ENCODE measurements around the gene IL3.

IL3 gene

GRCh38 chr5:132074772-132075718, 14.6 kb downstream of the IL3 start:
- no peak overlapping the region for H3K27ac Mint-ChIP-seq
- H3K4me3 Mint-ChIP-seq = peak overlapping the region in 1 of 2 donors; percentile 5
- no peaks in the 10 kb centered on the region for H3K9me3 Mint-ChIP-seq
- peaks cover 15 to 48% of the 10 kb centered on the region in 2 donors for H3K4me1 Mint-ChIP-seq (ENCODE audit: low read depth in 2 of 2)
- ATAC-seq (replicated peaks) (peak; percentile 52), DNase-seq (no peak)
- no peaks in the 10 kb centered on the region for H3K36me3 Mint-ChIP-seq (ENCODE audit: insufficient read depth)
- H3K27me3 Mint-ChIP-seq = no peaks in the 10 kb centered on the region

GRCh38 chr5:132075719-132076077, 15.2 kb downstream of the IL3 start:
- no peaks in the 10 kb centered on the region for H3K9me3 Mint-ChIP-seq
- DNase-seq = no peak
- no peak for ATAC-seq (replicated peaks)
- H3K4me3 Mint-ChIP-seq = peak overlapping the region in 1 of 2 donors; percentile 5
- no peaks in the 10 kb centered on the region for H3K36me3 Mint-ChIP-seq (ENCODE audit: insufficient read depth)
- no peaks in the 10 kb centered on the region for H3K27me3 Mint-ChIP-seq
- peaks cover 15 to 51% of the 10 kb centered on the region in 2 donors for H3K4me1 Mint-ChIP-seq (ENCODE audit: low read depth in 2 of 2)
- no peak overlapping the region for H3K27ac Mint-ChIP-seq

GRCh38 chr5:132076202-132076830, 15.9 kb downstream of the IL3 start:
- ATAC-seq (replicated peaks) (peak; percentile 64), DNase-seq (no peak)
- Mint-ChIP-seq H3K36me3 (ENCODE audit: insufficient read depth) (no peaks in the 10 kb centered on the region), H3K27ac (peak overlapping the region in 1 of 2 donors; percentile 70), H3K9me3 (no peaks in the 10 kb centered on the region), H3K27me3 (no peaks in the 10 kb centered on the region), H3K4me1 (ENCODE audit: low read depth in 2 of 2) (peaks cover 9 to 50% of the 10 kb centered on the region in 2 donors), H3K4me3 (no peak overlapping the region)

DNA sequence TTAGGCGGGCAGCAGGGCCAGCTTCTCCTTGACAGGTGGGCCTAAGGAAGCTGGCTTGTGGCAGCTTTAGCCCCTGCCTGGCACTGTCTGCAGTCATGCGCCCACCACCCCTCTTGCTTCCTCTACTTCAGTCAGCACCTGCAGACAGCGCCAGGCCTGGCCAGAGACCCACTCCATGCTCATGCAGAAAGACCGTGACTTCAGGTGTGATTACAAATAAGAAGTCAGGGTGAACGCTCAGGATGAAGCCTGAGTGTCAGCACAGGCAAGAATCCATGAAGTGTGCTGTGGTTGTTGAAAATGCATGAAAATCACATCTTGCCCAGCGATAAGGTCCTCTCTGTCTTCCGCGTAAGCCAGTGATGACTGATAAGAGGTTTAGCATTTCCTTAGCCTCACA, 16.5 kb downstream of the IL3 start:
- no peak for ATAC-seq (replicated peaks)
- H3K4me3 Mint-ChIP-seq = peak overlapping the region in 1 of 2 donors; percentile 26
- no peaks in the 10 kb centered on the region for H3K27me3 Mint-ChIP-seq
- H3K36me3 Mint-ChIP-seq (ENCODE audit: insufficient read depth) = no peaks in the 10 kb centered on the region
- H3K9me3 Mint-ChIP-seq = no peaks in the 10 kb centered on the region
- peaks cover 8 to 47% of the 10 kb centered on the region in 2 donors for H3K4me1 Mint-ChIP-seq (ENCODE audit: low read depth in 2 of 2)
- peak overlapping the region in 1 of 2 donors; percentile 70 for H3K27ac Mint-ChIP-seq
- no peak for DNase-seq

- H3K27ac Mint-ChIP-seq = no peak overlapping the region
- DNase-seq = no peak
- no peak overlapping the region for H3K4me3 Mint-ChIP-seq
- peaks cover 10 to 39% of the 10 kb centered on the region in 2 donors for H3K4me1 Mint-ChIP-seq (ENCODE audit: low read depth in 2 of 2)
- no peaks in the 10 kb centered on the region for H3K27me3 Mint-ChIP-seq
- ATAC-seq (replicated peaks) = no peak
- no peaks in the 10 kb centered on the region for H3K36me3 Mint-ChIP-seq (ENCODE audit: insufficient read depth)
- H3K9me3 Mint-ChIP-seq = no peaks in the 10 kb centered on the region
Observed at GRCh38 chr5:132079081-132079480, 18.6 kb downstream of the IL3 start.

DNA sequence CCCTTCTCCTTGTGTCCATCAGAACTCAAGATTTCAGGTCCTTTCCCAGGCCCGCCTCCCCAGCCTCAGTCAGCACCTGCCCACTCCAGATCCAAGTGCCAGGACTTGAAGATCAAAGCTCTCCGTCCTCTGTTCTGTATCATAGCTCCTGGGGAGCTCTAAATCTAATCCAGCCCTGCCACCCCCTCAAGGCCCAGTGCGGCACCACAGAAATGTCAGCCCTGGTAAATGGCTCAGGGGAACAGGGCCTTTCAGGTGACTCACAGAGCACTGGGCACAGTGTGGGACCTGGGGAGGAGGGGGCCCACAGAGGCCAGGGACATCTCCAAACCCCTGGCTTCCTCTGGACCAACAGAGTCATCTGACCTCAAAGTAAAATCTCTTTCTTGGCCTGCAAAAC, 19.2 kb downstream of the IL3 start:
- peaks cover 10 to 39% of the 10 kb centered on the region in 2 donors for H3K4me1 Mint-ChIP-seq (ENCODE audit: low read depth in 2 of 2)
- H3K27ac Mint-ChIP-seq = no peak overlapping the region
- DNase-seq = no peak

GRCh38 chr5:132080595-132080994, 20.1 kb downstream of the IL3 start:
- no peak overlapping the region for H3K27ac Mint-ChIP-seq
- H3K4me1 Mint-ChIP-seq (ENCODE audit: low read depth in 2 of 2) = peaks cover 18 to 38% of the 10 kb centered on the region in 2 donors

More for the DNA sequence above, 19.2 kb downstream of the IL3 start:
- Mint-ChIP-seq H3K9me3 (no peaks in the 10 kb centered on the region), H3K36me3 (ENCODE audit: insufficient read depth) (no peaks in the 10 kb centered on the region), H3K27me3 (no peaks in the 10 kb centered on the region), H3K4me3 (no peak overlapping the region)
- no peak for ATAC-seq (replicated peaks)

GRCh38 chr5:132081458-132081857, 21.0 kb downstream of the IL3 start:
- Mint-ChIP-seq H3K9me3 (no peaks in the 10 kb centered on the region), H3K4me1 (ENCODE audit: low read depth in 2 of 2) (peaks cover 20 to 34% of the 10 kb centered on the region in 2 donors), H3K4me3 (no peak overlapping the region), H3K27ac (no peak overlapping the region), H3K27me3 (no peaks in the 10 kb centered on the region), H3K36me3 (ENCODE audit: insufficient read depth) (no peaks in the 10 kb centered on the region)
- DNase-seq (no peak), ATAC-seq (replicated peaks) (no peak)

More at GRCh38 chr5:132080595-132080994, 20.1 kb downstream of the IL3 start:
- DNase-seq (no peak), ATAC-seq (replicated peaks) (no peak)
- Mint-ChIP-seq H3K4me3 (no peak overlapping the region), H3K36me3 (ENCODE audit: insufficient read depth) (no peaks in the 10 kb centered on the region), H3K27me3 (no peaks in the 10 kb centered on the region), H3K9me3 (no peaks in the 10 kb centered on the region)

DNA sequence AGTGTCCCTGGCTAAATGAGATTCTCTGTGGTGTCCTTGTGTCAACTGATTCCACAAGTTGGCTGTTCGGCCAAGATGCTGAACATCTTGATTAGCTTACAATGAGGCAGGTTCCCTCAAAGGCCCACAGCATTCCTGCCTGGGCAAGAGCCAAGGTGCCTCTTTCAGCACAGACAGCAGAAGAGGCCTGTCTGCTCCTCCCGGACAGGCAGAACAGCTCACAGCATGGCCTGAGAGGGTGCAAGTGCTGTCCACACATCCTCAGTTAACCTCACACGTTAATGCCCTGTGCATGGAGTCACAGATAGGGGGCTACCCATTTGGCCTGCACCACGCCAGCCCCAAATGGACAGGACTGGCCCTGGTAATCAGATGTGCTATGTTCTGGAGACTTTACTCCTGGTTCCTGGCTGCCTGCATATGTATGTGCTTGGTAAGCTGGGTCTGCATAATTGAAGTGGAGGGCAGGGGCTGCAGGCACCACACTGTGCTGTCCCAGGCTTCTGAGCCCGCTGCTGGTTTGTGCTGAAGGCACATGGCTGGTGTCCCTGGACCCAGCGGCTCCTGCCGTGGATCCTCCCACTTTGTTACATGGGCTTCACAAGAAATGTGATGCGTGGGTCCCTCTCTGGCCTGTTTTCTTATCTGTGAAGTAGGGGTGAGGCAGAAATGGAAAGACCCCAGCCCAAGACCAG, 22.0 kb downstream of the IL3 start:
- no peaks in the 10 kb centered on the region for H3K36me3 Mint-ChIP-seq (ENCODE audit: insufficient read depth)
- no peaks in the 10 kb centered on the region for H3K27me3 Mint-ChIP-seq
- H3K27ac Mint-ChIP-seq = peak overlapping the region; percentile 1 to 26
- H3K4me1 Mint-ChIP-seq (ENCODE audit: low read depth in 2 of 2) = peaks cover 16 to 28% of the 10 kb centered on the region in 2 donors
- DNase-seq = no peak
- ATAC-seq (replicated peaks) = no peak
- no peak overlapping the region for H3K4me3 Mint-ChIP-seq
- H3K9me3 Mint-ChIP-seq = no peaks in the 10 kb centered on the region

DNA sequence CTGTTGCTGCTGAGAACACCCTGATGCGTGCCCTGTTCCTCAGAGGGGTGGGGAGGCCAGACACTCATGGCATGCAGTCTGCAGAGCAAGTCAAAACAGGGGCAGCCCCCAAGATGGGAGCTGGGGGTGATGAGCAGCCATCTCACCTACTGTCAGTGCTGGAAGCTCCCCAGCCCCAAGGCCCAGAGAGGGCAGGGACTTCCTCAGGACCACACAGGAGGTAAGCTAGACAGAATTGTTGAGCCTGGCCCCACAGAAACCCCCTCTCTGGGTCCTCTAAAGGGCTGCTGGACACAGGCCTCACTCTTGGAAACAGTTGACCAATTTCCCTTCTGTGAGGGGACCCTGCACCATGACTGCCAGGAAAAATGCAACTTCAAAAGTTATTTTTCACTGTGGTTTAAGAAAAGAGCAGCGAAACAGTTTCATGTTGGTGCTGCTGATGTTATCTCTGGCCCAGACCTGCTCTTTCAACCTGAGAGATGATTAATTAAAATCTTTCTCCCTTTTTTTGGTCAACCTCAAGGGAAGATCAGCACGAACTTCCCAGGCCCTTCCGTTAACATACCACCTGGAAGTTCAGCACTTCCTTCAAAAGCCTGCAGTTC, 22.7 kb downstream of the IL3 start:
- DNase-seq (no peak), ATAC-seq (replicated peaks) (peak; percentile 29)
- Mint-ChIP-seq H3K27ac (peak overlapping the region; percentile 1 to 26), H3K36me3 (ENCODE audit: insufficient read depth) (no peaks in the 10 kb centered on the region), H3K4me3 (no peak overlapping the region), H3K27me3 (no peaks in the 10 kb centered on the region), H3K4me1 (ENCODE audit: low read depth in 2 of 2) (peaks cover 20 to 25% of the 10 kb centered on the region in 2 donors), H3K9me3 (no peaks in the 10 kb centered on the region)

DNA sequence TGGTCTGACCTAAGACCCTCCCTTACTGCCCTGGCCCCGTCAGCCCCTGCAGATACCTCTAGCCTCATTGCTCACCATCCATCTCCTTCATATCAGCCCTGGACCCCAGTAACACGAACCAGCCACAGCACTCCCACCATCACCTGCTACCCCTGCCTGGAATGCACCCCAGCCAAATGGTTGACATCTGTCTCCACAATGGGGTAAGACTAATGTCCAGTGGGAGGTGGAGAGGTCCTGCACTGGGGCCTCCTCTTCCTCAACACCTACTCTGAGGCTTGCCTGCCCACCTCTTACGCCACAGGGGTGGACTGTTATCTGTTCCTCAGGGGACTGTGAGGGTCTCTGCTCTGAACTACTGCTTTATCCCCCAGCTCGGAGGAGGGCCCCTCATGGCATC, 25.2 kb downstream of the IL3 start:
- ATAC-seq (replicated peaks) (no peak), DNase-seq (no peak)
- Mint-ChIP-seq H3K4me1 (ENCODE audit: low read depth in 2 of 2) (peaks cover 24 to 29% of the 10 kb centered on the region in 2 donors), H3K27ac (peak overlapping the region in 1 of 2 donors; percentile 77), H3K4me3 (no peak overlapping the region), H3K36me3 (ENCODE audit: insufficient read depth) (no peaks in the 10 kb centered on the region), H3K27me3 (no peaks in the 10 kb centered on the region), H3K9me3 (no peaks in the 10 kb centered on the region)

- Mint-ChIP-seq H3K4me1 (ENCODE audit: low read depth in 2 of 2) (peaks cover 24 to 27% of the 10 kb centered on the region in 2 donors), H3K9me3 (no peaks in the 10 kb centered on the region), H3K36me3 (ENCODE audit: insufficient read depth) (no peaks in the 10 kb centered on the region), H3K27ac (peak overlapping the region in 1 of 2 donors; percentile 32), H3K27me3 (no peaks in the 10 kb centered on the region), H3K4me3 (no peak overlapping the region)
- no peak for DNase-seq
- no peak for ATAC-seq (replicated peaks)
Observed at GRCh38 chr5:132086277-132086794, 25.9 kb downstream of the IL3 start.

DNA sequence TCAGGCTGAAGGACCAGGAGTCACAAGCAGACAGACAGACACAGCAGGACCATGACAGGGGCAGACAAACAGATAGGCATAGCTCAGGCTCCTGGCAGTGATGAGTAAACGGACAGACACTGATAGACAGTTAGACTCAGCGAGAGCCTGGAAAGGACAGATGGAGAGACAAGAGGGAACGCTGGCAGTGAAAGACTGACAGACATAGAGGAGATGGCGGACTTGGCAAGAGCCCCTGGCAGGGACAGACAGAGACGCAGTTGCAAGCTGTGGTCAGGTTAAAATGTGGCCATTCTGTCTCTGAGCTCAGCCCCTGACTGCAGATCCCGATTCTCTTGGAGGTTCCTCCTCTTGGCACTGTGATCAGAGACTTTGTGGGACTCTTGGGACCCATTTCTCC, 26.7 kb downstream of the IL3 start:
- Mint-ChIP-seq H3K27me3 (no peaks in the 10 kb centered on the region), H3K36me3 (ENCODE audit: insufficient read depth) (no peaks in the 10 kb centered on the region), H3K4me3 (no peak overlapping the region)

More for the DNA sequence above, 26.7 kb downstream of the IL3 start:
- Mint-ChIP-seq H3K9me3 (no peaks in the 10 kb centered on the region), H3K27ac (peak overlapping the region in 1 of 2 donors; percentile 3), H3K4me1 (ENCODE audit: low read depth in 2 of 2) (peaks cover 25 to 29% of the 10 kb centered on the region in 2 donors)
- ATAC-seq (replicated peaks) (no peak), DNase-seq (no peak)
